ENCODE measurements around the gene C1orf105. TPM values are rescaled to one million over a fixed set of nuclear protein-coding genes. Genes with fewer than 3 reads are reported as not detected.
A peak's percentile ranks its signal among the peaks of the same experiment; 100 is the strongest.

Gene C1orf105
- total RNA-seq, 2 donors from 2014 or later, result not detected

- ATAC-seq (ENCODE audit: insufficient number of reproducible peaks, low FRiP score, low read depth) (no peak), DNase-seq (ENCODE audit: low spot score) (no peak)
- Histone ChIP-seq H3K36me3 (no peaks in the 10 kb centered on the region), H3K27me3 (replicated peaks; ENCODE audit: insufficient read depth) (no peaks in the 10 kb centered on the region), H3K4me1 (ENCODE audit: control insufficient read depth in 1 of 2, low read depth in 2 of 2) (peaks cover 9 to 32% of the 10 kb centered on the region in 2 donors), H3K4me3 (peak overlapping the region; percentile 56), H3K27ac (peak overlapping the region; percentile 63 to 64), H3K9me3 (no peaks in the 10 kb centered on the region)
- no peak for TF ChIP-seq CTCF (IDR thresholded peaks at IDR 0.05)
Observed at GRCh38 chr1:172382990-172383389, 37.5 kb upstream of the C1orf105 start.

DNA sequence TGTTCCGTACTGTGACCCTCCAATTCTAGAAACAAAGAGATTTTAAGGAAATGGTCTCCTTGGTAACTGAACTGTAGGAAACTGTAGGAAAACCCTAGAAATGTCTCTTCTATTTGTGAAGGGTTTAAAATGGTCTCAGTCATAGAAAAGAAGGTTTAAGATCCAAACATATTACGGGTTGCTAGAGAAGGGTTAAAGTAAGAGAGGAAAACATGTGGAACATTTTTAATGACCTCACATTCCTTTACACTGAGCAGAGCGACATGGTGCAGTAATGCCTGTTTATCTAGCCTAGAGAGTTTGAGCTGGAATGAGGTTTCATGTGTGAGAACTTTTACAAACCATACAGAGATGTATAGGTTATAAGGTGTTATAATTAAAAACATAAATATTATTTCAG, 36.9 kb upstream of the C1orf105 start:
- peak overlapping the region; percentile 63 to 64 for H3K27ac ChIP-seq
- H3K4me3 ChIP-seq, result peak overlapping the region; percentile 56
- no peaks in the 10 kb centered on the region for H3K36me3 ChIP-seq
- no peaks in the 10 kb centered on the region for H3K9me3 ChIP-seq
- TF ChIP-seq CTCF (IDR thresholded peaks at IDR 0.05), result no peak
- H3K27me3 ChIP-seq (replicated peaks; ENCODE audit: insufficient read depth), result no peaks in the 10 kb centered on the region
- peaks cover 9 to 32% of the 10 kb centered on the region in 2 donors for H3K4me1 ChIP-seq (ENCODE audit: control insufficient read depth in 1 of 2, low read depth in 2 of 2)
- DNase-seq (ENCODE audit: low spot score), result no peak
- ATAC-seq (ENCODE audit: insufficient number of reproducible peaks, low FRiP score, low read depth), result no peak

- no peak overlapping the region for H3K4me3 ChIP-seq
- no peaks in the 10 kb centered on the region for H3K9me3 ChIP-seq
- TF ChIP-seq CTCF (IDR thresholded peaks at IDR 0.05), result no peak
- no peak for DNase-seq (ENCODE audit: low spot score)
- no peaks in the 10 kb centered on the region for H3K27me3 ChIP-seq (replicated peaks; ENCODE audit: insufficient read depth)
- H3K27ac ChIP-seq, result no peak overlapping the region
- H3K4me1 ChIP-seq (ENCODE audit: control insufficient read depth in 1 of 2, low read depth in 2 of 2), result peaks cover 9 to 32% of the 10 kb centered on the region in 2 donors
- H3K36me3 ChIP-seq, result no peaks in the 10 kb centered on the region
- ATAC-seq (ENCODE audit: insufficient number of reproducible peaks, low FRiP score, low read depth), result no peak
Observed at GRCh38 chr1:172384656-172385055, 35.8 kb upstream of the C1orf105 start.

- no peaks in the 10 kb centered on the region for H3K36me3 ChIP-seq
- no peak for ATAC-seq (ENCODE audit: insufficient number of reproducible peaks, low FRiP score, low read depth)
- H3K4me3 ChIP-seq, result no peak overlapping the region
- H3K9me3 ChIP-seq, result no peaks in the 10 kb centered on the region
- no peak overlapping the region for H3K27ac ChIP-seq
- H3K4me1 ChIP-seq (ENCODE audit: control insufficient read depth in 1 of 2, low read depth in 2 of 2), result peaks cover 10 to 33% of the 10 kb centered on the region in 2 donors
- no peak for TF ChIP-seq CTCF (IDR thresholded peaks at IDR 0.05)
- no peaks in the 10 kb centered on the region for H3K27me3 ChIP-seq (replicated peaks; ENCODE audit: insufficient read depth)
- DNase-seq (ENCODE audit: low spot score), result no peak
Observed at GRCh38 chr1:172386046-172386445, 34.4 kb upstream of the C1orf105 start.

- H3K27ac ChIP-seq, result no peak overlapping the region
- no peak for DNase-seq (ENCODE audit: low spot score)
Observed at GRCh38 chr1:172388490-172388889, 32.0 kb upstream of the C1orf105 start.

More at GRCh38 chr1:172388490-172388889, 32.0 kb upstream of the C1orf105 start:
- Histone ChIP-seq H3K4me1 (ENCODE audit: control insufficient read depth in 1 of 2, low read depth in 2 of 2) (peaks cover 17 to 41% of the 10 kb centered on the region in 2 donors), H3K27me3 (replicated peaks; ENCODE audit: insufficient read depth) (no peaks in the 10 kb centered on the region), H3K4me3 (no peak overlapping the region), H3K9me3 (no peaks in the 10 kb centered on the region), H3K36me3 (no peaks in the 10 kb centered on the region)
- no peak for ATAC-seq (ENCODE audit: insufficient number of reproducible peaks, low FRiP score, low read depth)
- no peak for TF ChIP-seq CTCF (IDR thresholded peaks at IDR 0.05)

Measured in thoracic aorta (tissue), 2 donors.